ENCODE measurements around the gene OSBPL10. TPM values are rescaled to one million over a fixed set of nuclear protein-coding genes. Genes with fewer than 3 reads are reported as not detected.
"Not testable (repeated sequence)": the region's sequence is repeated elsewhere in the genome, so short reads cannot be mapped to it uniquely, and the experiment has no call there.

The OSBPL10 gene
- total and polyA plus RNA-seq, 2 experiments from 2014 or later: 2.4 to 8.1 TPM

DNA sequence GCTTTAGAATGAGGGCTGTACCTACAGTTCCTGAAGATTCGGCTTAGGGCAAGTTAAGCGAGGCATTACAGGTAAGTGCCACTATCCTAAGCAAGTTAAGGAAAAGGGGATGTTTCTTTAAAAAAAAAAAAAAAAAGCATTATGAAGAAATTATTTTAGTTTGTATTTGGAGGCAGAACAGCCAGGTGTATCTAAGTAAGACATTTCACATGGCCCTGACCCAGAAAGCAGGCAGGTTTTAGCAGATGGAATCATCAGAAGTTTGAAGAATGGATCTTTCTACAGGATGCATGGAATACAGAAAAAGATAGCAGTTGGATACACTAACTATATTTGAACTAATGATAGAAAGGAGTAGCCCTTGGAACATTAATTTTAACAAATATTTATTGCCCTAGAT is 105.6 kb downstream of the OSBPL10 start:
- no peak for DNase-seq
- H3K9ac ChIP-seq: no peak overlapping the region
- no peaks in the 10 kb centered on the region; the same call in 1 of the 2 replicates for H3F3A ChIP-seq (ENCODE audit: insufficient read depth)
- H3K9me3 ChIP-seq (ENCODE audit: low read depth): no peaks in the 10 kb centered on the region
- TF ChIP-seq EZH2phosphoT487 (IDR thresholded peaks at IDR 0.05; ENCODE audit: insufficient read depth, low read depth) (no peak), EZH2 (IDR thresholded peaks at IDR 0.05; ENCODE audit: insufficient read depth, poor library complexity, severe bottlenecking) (no peak)
- H3K79me2 ChIP-seq (ENCODE audit: insufficient read depth): no peaks in the 10 kb centered on the region
- H3K4me2 ChIP-seq (ENCODE audit: unreplicated experiment): no peak overlapping the region
- no peak overlapping the region for H3K27ac ChIP-seq
- H3K36me3 ChIP-seq (ENCODE audit: low read depth): no peaks in the 10 kb centered on the region
- H2AFZ ChIP-seq: no peak overlapping the region
- in situ Hi-C loops (cut with MboI): no loop called here
- WGBS, 2 experiments (ENCODE audit: low coverage in 1 of 2, low lambda C conversion rate in 2 of 2, missing lambda C conversion rate in 2 of 2): 66 to 70% methylated on average over 2 of the region's 2 CpGs
- H3K4me1 ChIP-seq (ENCODE audit: insufficient read depth): peaks cover 8% of the 10 kb centered on the region
- no peaks in the 10 kb centered on the region for H4K20me1 ChIP-seq (ENCODE audit: insufficient read depth)
- H3K27me3 ChIP-seq (replicated peaks; ENCODE audit: insufficient read depth): no peaks in the 10 kb centered on the region
- H3K9me2 ChIP-seq (ENCODE audit: insufficient read depth): no peaks in the 10 kb centered on the region
- no peak overlapping the region for H3K4me3 ChIP-seq

GRCh38 chr3:31873254-31873820 is 107.7 kb downstream of the OSBPL10 start:
- in situ Hi-C loops (cut with MboI): no loop called here
- no peak overlapping the region for H3K9ac ChIP-seq
- DNase-seq: peak; percentile 19
- H3K4me3 ChIP-seq: no peak overlapping the region
- H3F3A ChIP-seq (ENCODE audit: insufficient read depth): no peaks in the 10 kb centered on the region; the same call in 1 of the 2 replicates
- WGBS, 2 experiments (ENCODE audit: low coverage in 1 of 2, low lambda C conversion rate in 2 of 2, missing lambda C conversion rate in 2 of 2): 80 to 83% methylated on average over 5 of the region's 5 CpGs
- H3K9me3 ChIP-seq (ENCODE audit: low read depth): no peaks in the 10 kb centered on the region
- H4K20me1 ChIP-seq (ENCODE audit: insufficient read depth): no peaks in the 10 kb centered on the region
- no peak overlapping the region for H3K27ac ChIP-seq
- H3K36me3 ChIP-seq (ENCODE audit: low read depth): no peaks in the 10 kb centered on the region
- H2AFZ ChIP-seq: no peak overlapping the region
- TF ChIP-seq EZH2 (IDR thresholded peaks at IDR 0.05; ENCODE audit: insufficient read depth, poor library complexity, severe bottlenecking) (no peak), EZH2phosphoT487 (IDR thresholded peaks at IDR 0.05; ENCODE audit: insufficient read depth, low read depth) (no peak)
- no peaks in the 10 kb centered on the region for H3K79me2 ChIP-seq (ENCODE audit: insufficient read depth)
- no peaks in the 10 kb centered on the region for H3K27me3 ChIP-seq (replicated peaks; ENCODE audit: insufficient read depth)
- H3K4me2 ChIP-seq (ENCODE audit: unreplicated experiment): no peak overlapping the region
- H3K9me2 ChIP-seq (ENCODE audit: insufficient read depth): no peaks in the 10 kb centered on the region
- H3K4me1 ChIP-seq (ENCODE audit: insufficient read depth): peaks cover 8% of the 10 kb centered on the region

GRCh38 chr3:31871939-31872507 is 109.0 kb downstream of the OSBPL10 start:
- no peak overlapping the region for H3K4me2 ChIP-seq (ENCODE audit: unreplicated experiment)
- H3K9ac ChIP-seq: no peak overlapping the region
- H3K27ac ChIP-seq: no peak overlapping the region
- no peak overlapping the region for H3K4me3 ChIP-seq
- peaks cover 8% of the 10 kb centered on the region for H3K4me1 ChIP-seq (ENCODE audit: insufficient read depth)
- H4K20me1 ChIP-seq (ENCODE audit: insufficient read depth): no peaks in the 10 kb centered on the region
- WGBS, 2 experiments (ENCODE audit: low coverage in 1 of 2, low lambda C conversion rate in 2 of 2, missing lambda C conversion rate in 2 of 2): 82 to 86% methylated on average over 5 of the region's 5 CpGs
- no peak for TF ChIP-seq EZH2phosphoT487 (IDR thresholded peaks at IDR 0.05; ENCODE audit: insufficient read depth, low read depth)
- TF ChIP-seq EZH2 (IDR thresholded peaks at IDR 0.05; ENCODE audit: insufficient read depth, poor library complexity, severe bottlenecking): no peak
- no peak overlapping the region for H2AFZ ChIP-seq
- H3K27me3 ChIP-seq (replicated peaks; ENCODE audit: insufficient read depth): no peaks in the 10 kb centered on the region
- no peaks in the 10 kb centered on the region for H3K9me2 ChIP-seq (ENCODE audit: insufficient read depth)
- no peaks in the 10 kb centered on the region for H3K79me2 ChIP-seq (ENCODE audit: insufficient read depth)
- no peaks in the 10 kb centered on the region for H3K9me3 ChIP-seq (ENCODE audit: low read depth)
- no peaks in the 10 kb centered on the region; the same call in 1 of the 2 replicates for H3F3A ChIP-seq (ENCODE audit: insufficient read depth)
- H3K36me3 ChIP-seq (ENCODE audit: low read depth): no peaks in the 10 kb centered on the region
- DNase-seq: no peak
- in situ Hi-C loops (cut with MboI): no loop called here

- 89 to 93% methylated on average over 22 to 24 of the region's 28 CpGs for WGBS, 2 experiments (ENCODE audit: low coverage in 1 of 2, low lambda C conversion rate in 2 of 2, missing lambda C conversion rate in 2 of 2)
- H3K4me1 ChIP-seq (ENCODE audit: insufficient read depth); H3K79me2 ChIP-seq (ENCODE audit: insufficient read depth); H3F3A ChIP-seq (ENCODE audit: insufficient read depth); DNase-seq; H3K27me3 ChIP-seq (replicated peaks; ENCODE audit: insufficient read depth); H3K4me3 ChIP-seq; H3K9ac ChIP-seq; H3K27ac ChIP-seq; H3K4me2 ChIP-seq (ENCODE audit: unreplicated experiment); H2AFZ ChIP-seq; H3K9me3 ChIP-seq (ENCODE audit: low read depth); in situ Hi-C loops (cut with MboI); H3K36me3 ChIP-seq (ENCODE audit: low read depth); H3K9me2 ChIP-seq (ENCODE audit: insufficient read depth); H4K20me1 ChIP-seq (ENCODE audit: insufficient read depth): not testable (repeated sequence)
These were observed 111.0 kb downstream of the OSBPL10 start for GRCh38 chr3:31870111-31870510.

Data from GM23248 (cell line).